Astrocyte (in vitro differentiated cells and primary cell): Measurements from ENCODE around the gene PTPRN2. TPM values are rescaled to one million over a fixed set of nuclear protein-coding genes. Genes with fewer than 3 reads are reported as not detected.

ENCODE experiments used
- DNase-seq: peaks from one replicate; pipeline ENCODE4 v3.0.0-alpha.2; 2010; ENCODE audit warnings: low read depth
- FAIRE-seq: peaks from 2 replicates; lab custom pipeline; 2011; peaks lifted over from hg19 to GRCh38; lab: Jason Lieb, UNC
- H2AFZ ChIP-seq: 2 replicates; pipeline ENCODE4 v1.6.0; 2012; ENCODE audit warnings: low read depth, low read length, inconsistent platforms
- H3K27ac ChIP-seq: 2 replicates; pipeline ENCODE4 v1.5.1; 2011; ENCODE audit warnings: low read depth, low read length, inconsistent platforms
- H3K27me3 ChIP-seq: 2 replicates; pipeline ENCODE4 v1.6.0; 2011; ENCODE audit warnings: low read length, inconsistent platforms; ENCODE audit not compliant: insufficient read depth
- H3K36me3 ChIP-seq: 2 replicates; pipeline ENCODE4 v1.5.1; 2011; ENCODE audit warnings: low read length, inconsistent platforms; ENCODE audit not compliant: insufficient read depth
- H3K4me1 ChIP-seq: 2 replicates; pipeline ENCODE4 v1.5.1; 2011; ENCODE audit warnings: low read length, inconsistent platforms; ENCODE audit not compliant: insufficient read depth
- H3K4me2 ChIP-seq: 2 replicates; pipeline ENCODE4 v1.6.0; 2012; ENCODE audit warnings: low read length, inconsistent platforms
- H3K4me3 ChIP-seq: 2 replicates; pipeline ENCODE4 v1.5.1; 2011; ENCODE audit warnings: low read depth, mild to moderate bottlenecking, low read length, inconsistent platforms; ENCODE audit not compliant: insufficient read depth
- H3K79me2 ChIP-seq: 2 replicates; pipeline ENCODE4 v1.6.0; 2012; ENCODE audit warnings: mild to moderate bottlenecking, low read length, inconsistent platforms; ENCODE audit not compliant: insufficient read depth
- H3K9ac ChIP-seq: 2 replicates; pipeline ENCODE4 v1.6.0; 2012; ENCODE audit warnings: mild to moderate bottlenecking, low read length, inconsistent platforms
- H3K9me3 ChIP-seq: 2 replicates; pipeline ENCODE4 v1.5.1; 2012; ENCODE audit warnings: low read depth, mild to moderate bottlenecking, low read length, inconsistent platforms; ENCODE audit not compliant: insufficient read depth
- H4K20me1 ChIP-seq: 2 replicates; pipeline ENCODE4 v1.6.0; 2012; ENCODE audit warnings: low read length, inconsistent platforms; ENCODE audit not compliant: insufficient read depth
- H3K27ac Mint-ChIP-seq: one replicate; pipeline ENCODE4 v1.8.0; 2021; ENCODE audit warnings: mild to moderate bottlenecking, mixed read lengths; ENCODE audit not compliant: unreplicated experiment
- H3K27me3 Mint-ChIP-seq: one replicate; pipeline ENCODE4 v1.8.0; 2021; ENCODE audit warnings: low read depth, mixed read lengths; ENCODE audit not compliant: unreplicated experiment
- H3K36me3 Mint-ChIP-seq: one replicate; pipeline ENCODE4 v1.8.0; 2021; ENCODE audit warnings: low read depth, mixed read lengths; ENCODE audit not compliant: unreplicated experiment
- H3K4me1 Mint-ChIP-seq: one replicate; pipeline ENCODE4 v1.8.0; 2021; ENCODE audit warnings: low read depth, mixed read lengths; ENCODE audit not compliant: unreplicated experiment
- H3K4me3 Mint-ChIP-seq: one replicate; pipeline ENCODE4 v1.8.0; 2021; ENCODE audit warnings: mild to moderate bottlenecking, moderate library complexity, mixed read lengths; ENCODE audit not compliant: unreplicated experiment
- H3K9me3 Mint-ChIP-seq: one replicate; pipeline ENCODE4 v1.8.0; 2021; ENCODE audit warnings: mild to moderate bottlenecking, mixed read lengths; ENCODE audit not compliant: unreplicated experiment
- CTCF ChIP-seq: IDR thresholded peaks from 2 replicates; pipeline ENCODE4 v1.5.1; 2011; ENCODE audit warnings: low read depth, mild to moderate bottlenecking, inconsistent platforms, low read length, moderate library complexity; ENCODE audit not compliant: insufficient read depth
- EZH2 ChIP-seq: IDR thresholded peaks from 2 replicates; pipeline ENCODE4 v1.6.1; 2012; ENCODE audit warnings: mild to moderate bottlenecking, low read length, inconsistent platforms; ENCODE audit not compliant: insufficient read depth
- total RNA-seq: library from RNA; stranded (reverse); gene quantifications from 2 replicates; pipeline ENCODE4 v1.2.1, GENCODE V29; 2021

Gene PTPRN2
- total RNA-seq, 1 donor from 2014 or later, result 0.09 TPM

GRCh38 chr7:158246960-158247673 is 340.5 kb downstream of the PTPRN2 start:
- no peaks in the 10 kb centered on the region for H3K36me3 Mint-ChIP-seq
- Histone ChIP-seq H3K79me2 (no peaks in the 10 kb centered on the region), H4K20me1 (no peaks in the 10 kb centered on the region), H3K4me1 (no peaks in the 10 kb centered on the region), H3K27me3 (no peaks in the 10 kb centered on the region), H3K9ac (no peak overlapping the region), H2AFZ (no peak overlapping the region), H3K4me2 (no peak overlapping the region), H3K4me3 (no peak overlapping the region), H3K36me3 (no peaks in the 10 kb centered on the region), H3K9me3 (peaks cover 21% of the 10 kb centered on the region), H3K27ac (no peak overlapping the region)
- H3K27me3 Mint-ChIP-seq, result no peaks in the 10 kb centered on the region
- no peaks in the 10 kb centered on the region for H3K4me1 Mint-ChIP-seq
- no peak overlapping the region for H3K4me3 Mint-ChIP-seq
- TF ChIP-seq EZH2, result no peak
- no peak for TF ChIP-seq CTCF
- FAIRE-seq (no peak), DNase-seq (no peak)
- H3K9me3 Mint-ChIP-seq, result peaks cover 18% of the 10 kb centered on the region
- no peak overlapping the region for H3K27ac Mint-ChIP-seq

GRCh38 chr7:158246272-158246959 is 341.2 kb downstream of the PTPRN2 start:
- no peak for FAIRE-seq
- no peak overlapping the region for H3K27ac Mint-ChIP-seq

More at GRCh38 chr7:158246272-158246959, 341.2 kb downstream of the PTPRN2 start:
- Histone ChIP-seq H3K9ac (no peak overlapping the region), H3K27ac (no peak overlapping the region), H3K4me3 (no peak overlapping the region), H3K4me1 (no peaks in the 10 kb centered on the region), H3K9me3 (peaks cover 19% of the 10 kb centered on the region), H3K79me2 (no peaks in the 10 kb centered on the region), H2AFZ (no peak overlapping the region), H3K27me3 (no peaks in the 10 kb centered on the region), H4K20me1 (no peaks in the 10 kb centered on the region), H3K4me2 (no peak overlapping the region), H3K36me3 (no peaks in the 10 kb centered on the region)
- Mint-ChIP-seq H3K27me3 (no peaks in the 10 kb centered on the region), H3K9me3 (peaks cover 14% of the 10 kb centered on the region), H3K4me3 (no peak overlapping the region), H3K36me3 (no peaks in the 10 kb centered on the region), H3K4me1 (no peaks in the 10 kb centered on the region)
- no peak for DNase-seq
- TF ChIP-seq CTCF, result no peak
- TF ChIP-seq EZH2, result no peak
